SH-SY5Y (cell line): ENCODE results near the gene VEGFB.

Experiments
- GATA2 ChIP-seq: IDR thresholded peaks from 2 replicates; pipeline ENCODE4 v1.6.1; 2011; ENCODE audit warnings: mild to moderate bottlenecking, low read depth, low read length
- GATA3 ChIP-seq: IDR thresholded peaks from 2 replicates; pipeline ENCODE4 v1.6.1; 2011; ENCODE audit warnings: low read depth, mild to moderate bottlenecking, low read length, moderate library complexity

VEGFB gene

GRCh38 chr11:64233913-64234586, at the start of gene VEGFB:
TSS of gene VEGFB (plus strand) at chr11:64234584. CDS start at chr11:64234834, 250 bp downstream.
- TF ChIP-seq GATA2: no peak
- no peak for TF ChIP-seq GATA3

GRCh38 chr11:64185175-64185692, 49.1 kb upstream of the VEGFB start:
- TF ChIP-seq GATA3: no peak
- TF ChIP-seq GATA2: no peak

- no peak for TF ChIP-seq GATA2
- no peak for TF ChIP-seq GATA3
Observed at GRCh38 chr11:64185693-64186491, 48.5 kb upstream of the VEGFB start, which contains the start of gene STIP1. TSS of gene STIP1 (plus strand) at chr11:64186171. CDS start at chr11:64186262, 91 bp downstream.

GRCh38 chr11:64186492-64187165, 47.8 kb upstream of the VEGFB start:
- TF ChIP-seq GATA2: no peak
- no peak for TF ChIP-seq GATA3

- TF ChIP-seq GATA3: no peak
Observed at GRCh38 chr11:64192434-64192833, 42.0 kb upstream of the VEGFB start.

GRCh38 chr11:64196626-64197025, 37.8 kb upstream of the VEGFB start:
- TF ChIP-seq GATA2 (no peak), GATA3 (no peak)

- TF ChIP-seq GATA3 (no peak), GATA2 (no peak)
Observed at GRCh38 chr11:64198511-64198910, 35.9 kb upstream of the VEGFB start.

- TF ChIP-seq GATA3: no peak
- no peak for TF ChIP-seq GATA2
Observed at GRCh38 chr11:64201543-64201942, 32.8 kb upstream of the VEGFB start.

GRCh38 chr11:64202992-64203391, 31.4 kb upstream of the VEGFB start:
- TF ChIP-seq GATA3: no peak
- TF ChIP-seq GATA2: no peak

GRCh38 chr11:64203421-64204079, 30.8 kb upstream of the VEGFB start:
- TF ChIP-seq GATA3: no peak
- no peak for TF ChIP-seq GATA2

GRCh38 chr11:64204080-64204440, 30.3 kb upstream of the VEGFB start:
- no peak for TF ChIP-seq GATA2
- no peak for TF ChIP-seq GATA3

- TF ChIP-seq GATA2 (no peak), GATA3 (no peak)
Observed at GRCh38 chr11:64204464-64204989, 29.9 kb upstream of the VEGFB start.

GRCh38 chr11:64206457-64207255, 27.7 kb upstream of the VEGFB start, which contains the start of gene FERMT3:
TSS of gene FERMT3 (plus strand) at chr11:64206721. CDS start at chr11:64207365, 644 bp downstream.
- TF ChIP-seq GATA2 (no peak), GATA3 (no peak)
